ENCODE data around the gene ABCA2.

The ABCA2 gene

GRCh38 chr9:136963341-136963740, 64.7 kb downstream of the ABCA2 start:
- DNase-seq, result no peak

GRCh38 chr9:136962701-136963248, 65.3 kb downstream of the ABCA2 start:
- DNase-seq, result no peak

- no peak for DNase-seq
Measured at GRCh38 chr9:136962163-136962562, 65.9 kb downstream of the ABCA2 start.

- DNase-seq, result no peak
Measured at GRCh38 chr9:136961279-136962065, 66.6 kb downstream of the ABCA2 start.

GRCh38 chr9:136960938-136961275, 67.1 kb downstream of the ABCA2 start:
- DNase-seq, result no peak

- DNase-seq, result no peak
Measured at GRCh38 chr9:136960212-136960937, 67.7 kb downstream of the ABCA2 start.

GRCh38 chr9:136958898-136959850, 68.9 kb downstream of the ABCA2 start:
- no peak for DNase-seq

- DNase-seq, result no peak
Measured at GRCh38 chr9:136958473-136958872, 69.6 kb downstream of the ABCA2 start.

GRCh38 chr9:136957901-136958300, 70.1 kb downstream of the ABCA2 start:
- no peak for DNase-seq

GRCh38 chr9:136957461-136957860, 70.6 kb downstream of the ABCA2 start:
- no peak for DNase-seq

Measured in 8988T (cell line).